Stimulated activated CD4-positive, alpha-beta T cell treated with anti-CD3 and anti-CD28 coated beads, Interleukin-1b, Interleukin-23, amount 100 ng/mL, for 1 hour (primary cell): ENCODE measurements around the gene PRKX.
"Not testable (repeated sequence)": the region's sequence is repeated elsewhere in the genome, so short reads cannot be mapped to it uniquely, and the experiment has no call there.

Source experiments
- DNase-seq, 2 donors: peaks; one replicate each; pipeline ENCODE4 v3.0.0-alpha.2; 2020; ENCODE audit warnings: low read depth in 2 of 2

PRKX gene

DNA sequence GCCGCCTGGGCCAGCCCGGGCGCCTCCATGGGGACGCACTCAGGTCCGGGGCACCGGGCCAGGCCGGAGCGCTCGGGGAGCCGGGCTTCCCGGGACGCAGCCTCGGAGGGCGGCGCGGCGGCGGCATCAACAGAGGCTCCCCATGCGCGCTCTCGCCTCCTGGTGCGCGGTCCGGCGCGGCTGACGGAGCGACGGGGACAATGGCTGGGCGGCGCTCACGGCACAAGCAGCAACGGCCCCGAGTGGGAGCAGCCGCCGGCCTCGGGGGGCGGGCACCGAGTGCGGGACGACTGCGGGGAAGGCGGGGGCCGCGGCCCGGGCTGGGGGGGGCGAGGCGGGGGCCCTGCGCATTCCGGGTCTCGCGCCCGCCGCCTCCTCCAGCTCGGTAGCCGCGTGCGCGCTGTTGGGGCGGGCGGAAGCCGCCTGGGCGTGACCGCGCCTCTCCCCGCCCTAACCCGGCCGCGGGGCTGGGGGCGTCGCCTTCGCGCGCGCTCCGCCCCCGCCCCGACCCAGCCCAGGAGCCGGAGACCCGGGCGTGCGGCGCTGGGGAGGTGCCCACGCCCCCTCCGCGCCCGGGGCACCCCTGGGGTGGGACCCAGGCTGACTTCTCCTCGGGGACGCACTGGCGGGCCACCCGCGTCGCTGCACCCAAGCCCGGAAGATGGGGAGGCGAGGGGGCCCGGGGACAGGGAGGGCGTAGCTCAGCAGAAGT, at the start of gene PRKX:
TSS of gene PRKX (minus strand) at position 425 of the 712 bp plus-strand sequence. CDS start at position 29, 396 bp downstream.
- peak; percentile 28 for DNase-seq

DNA sequence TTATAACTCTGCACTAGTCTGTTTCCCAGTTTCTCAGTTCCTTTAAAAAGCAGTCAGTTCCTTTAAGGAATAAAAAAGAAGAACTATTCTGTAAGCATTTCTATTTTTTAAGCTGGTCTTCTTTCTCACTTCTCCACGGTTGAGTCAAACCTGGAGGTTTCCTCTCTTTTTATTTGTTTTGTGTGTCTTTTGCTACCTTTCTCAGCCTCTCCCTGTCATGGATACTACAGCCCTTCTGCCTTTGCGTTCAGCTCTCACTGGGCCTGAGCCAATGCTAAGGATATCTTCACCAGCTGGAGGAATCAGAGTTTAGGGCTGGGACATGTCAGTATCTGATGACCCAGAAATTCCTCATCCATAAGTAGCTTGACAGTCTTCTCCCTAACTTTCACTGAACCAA, 49.7 kb upstream of the PRKX start:
- no peak for DNase-seq

DNA sequence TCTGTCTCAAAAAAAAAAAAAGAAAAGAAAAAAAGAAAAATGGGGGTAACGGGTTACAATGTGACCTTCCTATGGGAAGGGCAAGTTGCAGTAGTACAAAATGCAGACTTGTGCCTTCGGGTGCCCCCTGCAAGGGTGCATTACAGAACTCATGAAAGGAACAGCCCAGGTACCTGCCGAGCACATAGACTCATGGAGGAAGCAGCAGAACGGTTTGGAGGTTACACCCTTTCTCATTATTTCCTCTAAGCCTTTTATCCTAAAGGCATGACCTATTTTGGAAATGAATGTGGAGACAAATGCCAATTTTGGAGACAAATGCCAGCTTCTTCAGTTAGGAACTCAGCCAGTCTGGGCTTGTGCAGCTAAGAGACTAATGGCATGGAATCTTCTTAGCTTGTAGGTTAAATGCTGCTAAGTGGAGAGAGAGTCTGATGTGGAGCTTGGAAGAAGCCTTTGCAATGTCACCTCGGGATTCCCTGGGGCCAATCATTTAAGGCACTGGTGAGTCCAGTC, 44.1 kb upstream of the PRKX start:
- DNase-seq = no peak

- no peak for DNase-seq
Observed at GRCh38 chrX:3748052-3748559, 34.7 kb upstream of the PRKX start.

- DNase-seq = peak in 1 of 2 donors; percentile 2
Observed at GRCh38 chrX:3743801-3744439, 30.5 kb upstream of the PRKX start.

GRCh38 chrX:3740946-3741345, 27.5 kb upstream of the PRKX start:
- not testable (repeated sequence) for DNase-seq

DNA sequence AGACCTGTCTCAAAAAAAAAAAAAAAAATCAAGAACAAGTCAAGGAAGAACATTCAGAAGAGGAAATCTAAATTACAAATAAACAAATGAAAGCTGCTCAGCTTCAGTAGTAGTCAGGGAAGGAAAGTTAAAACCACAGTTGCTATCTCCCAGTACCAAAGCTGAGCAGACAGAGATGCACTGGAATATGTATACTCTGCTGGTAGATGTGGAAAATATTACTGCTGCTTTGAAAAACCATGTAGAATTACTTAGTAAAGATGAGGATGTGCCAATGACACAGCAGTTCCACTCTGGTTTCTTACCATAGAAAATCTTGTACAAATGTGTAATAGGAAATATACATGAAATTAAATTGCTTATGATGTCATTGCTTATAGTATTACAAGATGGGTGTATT, 25.1 kb upstream of the PRKX start:
- DNase-seq = no peak

- not testable (repeated sequence) for DNase-seq
Observed at GRCh38 chrX:3736536-3736935, 23.1 kb upstream of the PRKX start.

DNA sequence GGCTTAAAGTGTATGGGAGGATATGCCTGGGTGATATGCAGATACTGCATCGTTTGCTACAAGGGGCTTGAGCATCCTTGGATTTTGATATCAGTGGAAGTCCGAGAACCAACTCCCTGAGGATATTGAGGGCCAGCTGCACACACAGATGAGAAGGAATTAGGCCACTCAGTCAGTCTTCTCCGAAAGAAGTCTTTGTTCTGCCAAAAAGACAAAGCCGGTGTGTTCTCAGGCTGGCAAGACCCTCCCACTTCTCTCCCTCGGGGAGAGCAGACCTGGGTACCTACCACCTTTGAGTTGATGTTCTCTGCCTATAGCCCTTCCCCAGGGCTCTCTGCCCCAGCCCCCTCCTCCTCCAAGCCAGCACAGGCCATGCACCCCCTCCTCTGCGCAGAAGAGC, 22.4 kb upstream of the PRKX start:
- not testable (repeated sequence) for DNase-seq

- DNase-seq = not testable (repeated sequence)
Observed at GRCh38 chrX:3734456-3734855, 21.0 kb upstream of the PRKX start.

- DNase-seq = no peak
Observed at GRCh38 chrX:3733043-3733430, 19.6 kb upstream of the PRKX start.

DNA sequence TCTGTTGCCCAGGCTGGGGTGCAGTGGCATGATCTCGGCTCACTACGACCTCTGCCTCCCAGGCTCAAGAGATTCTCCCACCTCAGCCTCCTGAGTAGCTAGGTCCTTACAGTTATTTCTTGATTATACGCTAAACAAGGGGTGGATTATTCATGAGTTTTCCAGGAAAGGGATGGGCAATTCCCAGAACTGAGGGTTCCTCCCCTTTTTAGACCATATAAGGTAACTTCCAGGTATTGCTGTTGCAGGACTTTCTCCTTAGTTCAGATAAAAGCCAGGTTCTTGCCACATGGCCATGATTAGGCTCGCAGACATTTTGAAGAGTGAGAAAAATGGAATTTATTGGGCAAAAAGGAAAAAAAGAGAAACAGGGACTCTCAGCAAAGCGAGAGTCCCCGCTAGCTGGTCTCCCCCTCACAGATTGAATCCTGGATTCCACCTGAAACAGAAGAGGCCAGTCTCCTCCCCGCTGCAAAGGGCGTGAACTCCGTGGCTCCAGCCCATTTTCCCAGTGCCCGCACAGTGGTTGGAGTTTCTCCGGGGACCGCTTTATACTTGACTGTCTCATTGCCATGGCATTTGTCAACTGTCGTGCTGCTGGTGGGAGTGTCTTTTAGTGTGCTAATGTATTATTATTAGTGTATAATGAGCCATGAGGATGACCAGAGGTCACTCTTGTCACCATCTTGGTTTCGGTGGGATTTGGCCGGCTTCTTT, 19.0 kb upstream of the PRKX start:
- not testable (repeated sequence) for DNase-seq

GRCh38 chrX:3728454-3728853, 15.0 kb upstream of the PRKX start:
- DNase-seq = no peak

- not testable (repeated sequence) for DNase-seq
Observed at GRCh38 chrX:3723460-3723859, 10.0 kb upstream of the PRKX start.

- DNase-seq = no peak
Observed at GRCh38 chrX:3717742-3718420, 4.4 kb upstream of the PRKX start.

DNA sequence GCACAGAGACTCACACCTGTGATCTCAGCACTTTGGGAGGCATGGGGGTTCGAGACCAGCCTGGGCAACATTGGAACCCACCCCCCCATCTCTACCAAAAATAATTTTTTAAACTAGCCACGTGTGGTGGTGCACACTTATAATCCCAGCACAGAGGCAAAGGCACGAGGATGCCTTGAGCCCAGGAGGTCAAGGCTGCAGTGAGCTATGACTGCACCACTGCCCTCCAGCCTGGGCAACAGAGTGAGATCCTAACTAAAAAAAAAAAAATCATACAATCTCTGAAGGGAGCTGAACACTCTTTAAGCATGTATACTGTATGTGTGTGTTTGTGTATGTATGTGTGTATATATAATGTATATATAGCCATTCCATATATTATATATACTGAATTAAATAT, 2.5 kb upstream of the PRKX start:
- no peak for DNase-seq

- DNase-seq = not testable (repeated sequence)
Observed at GRCh38 chrX:3714706-3715479, 1.4 kb upstream of the PRKX start.

DNA sequence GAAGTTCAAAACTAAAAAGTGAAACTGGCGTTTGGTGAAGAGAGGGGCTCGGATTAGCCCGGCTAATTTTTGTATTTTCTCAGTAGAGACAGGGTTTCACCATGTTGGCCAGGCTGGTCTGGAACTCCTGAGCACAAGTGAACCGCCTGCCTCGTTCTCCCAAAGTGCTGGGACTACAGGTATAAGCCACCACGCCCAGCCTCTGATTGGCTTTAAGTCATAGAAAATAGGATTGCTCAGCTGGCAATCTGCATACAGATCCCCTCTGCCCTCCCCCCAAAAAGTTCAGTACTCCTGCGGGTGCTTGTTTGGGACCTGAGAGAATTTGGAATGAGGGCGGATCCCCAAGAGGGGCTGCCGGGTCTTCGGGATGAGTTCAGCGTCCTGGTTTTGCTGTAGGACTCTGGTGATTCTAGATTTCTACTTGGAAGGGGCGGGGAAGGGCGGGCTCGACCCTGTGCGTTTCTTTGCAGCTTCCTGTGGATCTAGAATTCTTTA, 537 bp upstream of the PRKX start:
- DNase-seq = no peak

GRCh38 chrX:3712870-3713224, 602 bp downstream of the PRKX start:
- no peak for DNase-seq

GRCh38 chrX:3712051-3712869, 1.2 kb downstream of the PRKX start:
- DNase-seq = no peak
